Measurements from ENCODE around the gene PRKAR2B.

GRCh38 chr7:107089627-107090026, 45.1 kb downstream of the PRKAR2B start:
- TF ChIP-seq CTCF (IDR thresholded peaks at IDR 0.05) (no peak), POLR2A (IDR thresholded peaks at IDR 0.05) (no peak)

Data from prostate gland (tissue), 2 donors.